CD8-positive, alpha-beta memory T cell (primary cell): ENCODE data around the gene H6PD. TPM values are rescaled to one million over a fixed set of nuclear protein-coding genes. Genes with fewer than 3 reads are reported as not detected.
A peak's percentile ranks its signal among the peaks of the same experiment; 100 is the strongest.

ENCODE experiments used
- CTCF ChIA-PET: fragments of 350-600 bp; sonication (Branson Sonifier 250); formaldehyde crosslinking; loops from one replicate; lab custom pipeline; 2021; ENCODE audit warnings: antibody characterized with exemption; lab: Charles Lee
- POLR2A ChIA-PET: fragments of 350-600 bp; sonication (Branson Sonifier 250); formaldehyde crosslinking; loops from one replicate; lab custom pipeline; 2021; ENCODE audit warnings: antibody characterized with exemption; lab: Charles Lee
- DNase-seq, 5 donors: peaks; one replicate each; pipeline versions ENCODE4 v3.0.0 to v3.0.0-alpha.2; 2020 to 2022; ENCODE audit warnings: mixed read lengths in 1 of 5
- H3K27ac ChIP-seq: one replicate; pipeline ENCODE4 v1.7.0; 2013; ENCODE audit warnings: low read depth, mild to moderate bottlenecking, low read length, moderate library complexity
- H3K27me3 ChIP-seq: 2 replicates; pipeline ENCODE4 v1.7.0; 2013; ENCODE audit warnings: low read length, mild to moderate bottlenecking; ENCODE audit not compliant: insufficient read depth, poor library complexity, severe bottlenecking
- H3K36me3 ChIP-seq: 2 replicates; pipeline ENCODE4 v1.7.0; 2013; ENCODE audit warnings: mild to moderate bottlenecking, low read length, moderate library complexity; ENCODE audit not compliant: insufficient read depth
- H3K4me1 ChIP-seq: 2 replicates; pipeline ENCODE4 v1.7.0; 2013; ENCODE audit warnings: mild to moderate bottlenecking, low read length, moderate library complexity; ENCODE audit not compliant: insufficient read depth
- H3K4me3 ChIP-seq: 2 replicates; pipeline ENCODE4 v1.7.0; 2013; ENCODE audit warnings: mild to moderate bottlenecking, low read length
- H3K9me3 ChIP-seq: 2 replicates; pipeline ENCODE4 v1.7.0; 2013; ENCODE audit warnings: mild to moderate bottlenecking, low read length
- H3K27ac Mint-ChIP-seq, 8 donors: one replicate each; pipeline ENCODE4 v1.8.0; 2020 to 2021; ENCODE audit warnings: mixed read lengths in 8 of 8, mild to moderate bottlenecking in 6 of 8, inconsistent platforms in 3 of 8, moderate library complexity in 3 of 8
- H3K27me3 Mint-ChIP-seq, 2 donors: one replicate each; pipeline ENCODE4 v1.8.0; 2020 to 2021; ENCODE audit warnings: mixed read lengths in 2 of 2, mild to moderate bottlenecking in 1 of 2, moderate library complexity in 1 of 2
- H3K36me3 Mint-ChIP-seq, 3 donors: one replicate each; pipeline ENCODE4 v1.8.0; 2020 to 2021; ENCODE audit warnings: mixed read lengths in 3 of 3, inconsistent platforms in 1 of 3, mild to moderate bottlenecking in 1 of 3
- H3K4me1 Mint-ChIP-seq, 3 donors: one replicate each; pipeline ENCODE4 v1.8.0; 2020 to 2021; ENCODE audit warnings: mixed read lengths in 3 of 3, inconsistent platforms in 1 of 3, mild to moderate bottlenecking in 1 of 3
- H3K4me3 Mint-ChIP-seq, 7 donors: one replicate each; pipeline ENCODE4 v1.8.0; 2020 to 2021; ENCODE audit warnings: mixed read lengths in 7 of 7, mild to moderate bottlenecking in 6 of 7, moderate library complexity in 4 of 7, inconsistent platforms in 2 of 7
- H3K9me3 Mint-ChIP-seq, 5 donors: one replicate each; pipeline ENCODE4 v1.8.0; 2020 to 2022; ENCODE audit warnings: mixed read lengths in 5 of 5, mild to moderate bottlenecking in 3 of 5, moderate library complexity in 2 of 5, inconsistent platforms in 1 of 5
- polyA plus RNA-seq: library from polyadenylated mRNA; unstranded; fragments of 300-500 nt; fragmentation: Illumina TruSeq; gene quantifications from one replicate; pipeline ENCODE4 v1.2.3, GENCODE V29; 2021
- total RNA-seq, 2 experiments: library from RNA; stranded (reverse); gene quantifications; one replicate each; pipeline ENCODE4 v1.2.3, GENCODE V29; 2021

The H6PD gene
- total RNA-seq (1 to 10 TPM; 7.8 to 7.9 TPM), polyA plus RNA-seq (11.6 TPM)

- ChIA-PET POLR2A (interaction anchor here (0.7 to 1.0 kb wide), 2 partner anchors 15 to 221 kb away, joined by 3 read pairs; no protein-coding TSS in a partner anchor), CTCF (interaction anchor here (0.6 to 1.5 kb wide), 7 partner anchors 10 to 1326 kb away, joined by 3 to 4 read pairs (median 3); no protein-coding TSS in a partner anchor)
- Histone ChIP-seq H3K4me1 (peaks cover 29% of the 10 kb centered on the region), H3K4me3 (peak within 1 kb of the TSS; percentile 81), H3K27ac (peak within 1 kb of the TSS; percentile 80), H3K36me3 (no peaks in the 10 kb centered on the region), H3K27me3 (no peaks in the 10 kb centered on the region), H3K9me3 (no peaks in the 10 kb centered on the region)
- H3K36me3 Mint-ChIP-seq, result peaks cover 0 to 5% (median 0%) of the 10 kb centered on the region in 3 donors
- no peaks in the 10 kb centered on the region for H3K27me3 Mint-ChIP-seq
- peaks cover 33 to 45% (median 37%) of the 10 kb centered on the region in 3 donors for H3K4me1 Mint-ChIP-seq
- no peaks in the 10 kb centered on the region for H3K9me3 Mint-ChIP-seq
- peak; percentile 71 to 84 (median 78) for DNase-seq
- H3K27ac Mint-ChIP-seq, result peak within 1 kb of the TSS; percentile 95 to 99 (median 99)
- peak within 1 kb of the TSS; percentile 93 to 98 (median 96) for H3K4me3 Mint-ChIP-seq
Observed at GRCh38 chr1:9234223-9235095, at the start of gene H6PD. Gene H6PD (plus strand): TSS chr1:9234774. CDS start chr1:9244935, 10,161 bp downstream.

- ChIA-PET CTCF (no interaction called here), POLR2A (no interaction called here)
- Histone ChIP-seq H3K4me3 (no peak overlapping the region), H3K4me1 (peaks cover 6% of the 10 kb centered on the region), H3K9me3 (no peaks in the 10 kb centered on the region), H3K36me3 (no peaks in the 10 kb centered on the region), H3K27ac (no peak overlapping the region), H3K27me3 (peaks cover 6% of the 10 kb centered on the region)
- Mint-ChIP-seq H3K27ac (peak overlapping the region in 1 of 8 donors; percentile 14), H3K4me3 (no peak overlapping the region), H3K4me1 (peaks cover 5 to 7% (median 6%) of the 10 kb centered on the region in 3 donors), H3K9me3 (no peaks in the 10 kb centered on the region), H3K36me3 (no peaks in the 10 kb centered on the region), H3K27me3 (peaks cover 17 to 33% of the 10 kb centered on the region in 2 donors)
- no peak for DNase-seq
Observed at GRCh38 chr1:9186082-9186859, 48.3 kb upstream of the H6PD start.

GRCh38 chr1:9187004-9187403, 47.6 kb upstream of the H6PD start:
- Mint-ChIP-seq H3K4me1 (no peaks in the 10 kb centered on the region), H3K36me3 (no peaks in the 10 kb centered on the region), H3K4me3 (no peak overlapping the region), H3K9me3 (no peaks in the 10 kb centered on the region), H3K27me3 (peaks cover 16 to 31% of the 10 kb centered on the region in 2 donors), H3K27ac (no peak overlapping the region)
- ChIA-PET POLR2A (no interaction called here), CTCF (interaction anchor here (0.7 kb wide), 1 partner anchor 76 kb away, joined by 4 read pairs; no protein-coding TSS in a partner anchor)
- Histone ChIP-seq H3K27me3 (no peaks in the 10 kb centered on the region), H3K9me3 (no peaks in the 10 kb centered on the region), H3K4me3 (no peak overlapping the region), H3K36me3 (no peaks in the 10 kb centered on the region), H3K4me1 (no peaks in the 10 kb centered on the region), H3K27ac (no peak overlapping the region)
- DNase-seq, result no peak

GRCh38 chr1:9190234-9190633, 44.3 kb upstream of the H6PD start:
- Histone ChIP-seq H3K27ac (no peak overlapping the region), H3K36me3 (no peaks in the 10 kb centered on the region), H3K4me1 (no peaks in the 10 kb centered on the region), H3K27me3 (no peaks in the 10 kb centered on the region), H3K4me3 (no peak overlapping the region), H3K9me3 (no peaks in the 10 kb centered on the region)
- no peak overlapping the region for H3K27ac Mint-ChIP-seq
- H3K4me3 Mint-ChIP-seq, result no peak overlapping the region
- peaks cover 12 to 34% of the 10 kb centered on the region in 2 donors for H3K27me3 Mint-ChIP-seq
- no peaks in the 10 kb centered on the region for H3K36me3 Mint-ChIP-seq
- POLR2A ChIA-PET, result no interaction called here
- H3K4me1 Mint-ChIP-seq, result no peaks in the 10 kb centered on the region
- DNase-seq, result no peak
- CTCF ChIA-PET, result no interaction called here
- no peaks in the 10 kb centered on the region for H3K9me3 Mint-ChIP-seq

GRCh38 chr1:9191231-9191630, 43.3 kb upstream of the H6PD start:
- H3K9me3 Mint-ChIP-seq, result no peaks in the 10 kb centered on the region
- Histone ChIP-seq H3K36me3 (no peaks in the 10 kb centered on the region), H3K9me3 (no peaks in the 10 kb centered on the region), H3K27me3 (no peaks in the 10 kb centered on the region), H3K4me3 (no peak overlapping the region), H3K27ac (no peak overlapping the region), H3K4me1 (no peaks in the 10 kb centered on the region)
- no peaks in the 10 kb centered on the region for H3K36me3 Mint-ChIP-seq
- H3K27me3 Mint-ChIP-seq, result peaks cover 12 to 34% of the 10 kb centered on the region in 2 donors
- POLR2A ChIA-PET, result no interaction called here
- DNase-seq, result no peak
- no peak overlapping the region for H3K27ac Mint-ChIP-seq
- CTCF ChIA-PET, result no interaction called here
- H3K4me1 Mint-ChIP-seq, result peaks cover under 1 to 2% (median 2%) of the 10 kb centered on the region in 3 donors
- H3K4me3 Mint-ChIP-seq, result no peak overlapping the region

- POLR2A ChIA-PET, result no interaction called here
Observed at GRCh38 chr1:9192578-9193232, 41.9 kb upstream of the H6PD start.

GRCh38 chr1:9193233-9193625, 41.3 kb upstream of the H6PD start:
- Mint-ChIP-seq H3K27me3 (peaks cover 13 to 54% of the 10 kb centered on the region in 2 donors), H3K9me3 (no peaks in the 10 kb centered on the region), H3K36me3 (no peaks in the 10 kb centered on the region), H3K27ac (no peak overlapping the region), H3K4me1 (peaks cover 6 to 9% (median 8%) of the 10 kb centered on the region in 3 donors), H3K4me3 (no peak overlapping the region)
- H3K9me3 ChIP-seq, result no peaks in the 10 kb centered on the region
- H3K36me3 ChIP-seq, result no peaks in the 10 kb centered on the region
- H3K27me3 ChIP-seq, result peaks cover 11% of the 10 kb centered on the region
- CTCF ChIA-PET, result no interaction called here
- H3K27ac ChIP-seq, result no peak overlapping the region
- no peaks in the 10 kb centered on the region for H3K4me1 ChIP-seq
- no peak for DNase-seq
- POLR2A ChIA-PET, result no interaction called here
- no peak overlapping the region for H3K4me3 ChIP-seq

More at GRCh38 chr1:9192578-9193232, 41.9 kb upstream of the H6PD start:
- H3K9me3 Mint-ChIP-seq, result no peaks in the 10 kb centered on the region
- Histone ChIP-seq H3K9me3 (no peaks in the 10 kb centered on the region), H3K4me3 (no peak overlapping the region), H3K27ac (no peak overlapping the region), H3K4me1 (no peaks in the 10 kb centered on the region), H3K27me3 (peaks cover 7% of the 10 kb centered on the region), H3K36me3 (no peaks in the 10 kb centered on the region)
- no peak overlapping the region for H3K4me3 Mint-ChIP-seq
- no peaks in the 10 kb centered on the region for H3K36me3 Mint-ChIP-seq
- no peak overlapping the region for H3K27ac Mint-ChIP-seq
- H3K27me3 Mint-ChIP-seq, result peaks cover 14 to 49% of the 10 kb centered on the region in 2 donors
- CTCF ChIA-PET, result no interaction called here
- peaks cover 6 to 9% (median 8%) of the 10 kb centered on the region in 3 donors for H3K4me1 Mint-ChIP-seq
- no peak for DNase-seq
